SK-N-SH treated with all-trans-retinoic acid at 6 μM for 48 hours (cell line): ENCODE measurements around the gene ASB9.

Experiments used
- ATAC-seq: fragments of 200-7000 bp; cut with Tn5 transposase; 3 replicates; pipeline ENCODE4 v1.9.1; 2020; ENCODE audit warnings: mild to moderate bottlenecking, moderate library complexity
- ARNTL ChIP-seq: fragments of 450-650 bp; formaldehyde crosslinking; IDR thresholded peaks from 2 replicates; pipeline ENCODE4 v1.5.0; 2020; ENCODE audit warnings: low read depth, mild to moderate bottlenecking, moderate library complexity, borderline replicate concordance
- BACH2 ChIP-seq: fragments of 250-450 bp; sonication (Bioruptor Pico); IDR thresholded peaks from 2 replicates; pipeline ENCODE4 v1.9.0; 2021; ENCODE audit warnings: mild to moderate bottlenecking, borderline replicate concordance
- CSDC2 ChIP-seq: fragments of 250-450 bp; sonication (Bioruptor Pico); IDR thresholded peaks from 2 replicates; pipeline ENCODE4 v1.5.0; 2020; ENCODE audit warnings: mild to moderate bottlenecking, moderate library complexity
- ESRRG ChIP-seq: fragments of 250-450 bp; sonication (Bioruptor Pico); IDR thresholded peaks from 2 replicates; pipeline ENCODE4 v1.6.1; 2021; ENCODE audit warnings: mild to moderate bottlenecking
- GLIS3 ChIP-seq: fragments of 250-450 bp; sonication (Bioruptor Pico); IDR thresholded peaks from 2 replicates; pipeline ENCODE4 v1.5.0; 2020; ENCODE audit warnings: mild to moderate bottlenecking, moderate library complexity
- ISL1 ChIP-seq: fragments of 250-450 bp; sonication (Bioruptor Pico); IDR thresholded peaks from 2 replicates; pipeline ENCODE4 v2.1.2; 2022; ENCODE audit warnings: mild to moderate bottlenecking, moderate library complexity
- PPARA ChIP-seq: fragments of 250-450 bp; sonication (Bioruptor Pico); IDR thresholded peaks from 2 replicates; pipeline ENCODE4 v1.5.0; 2020; ENCODE audit warnings: mild to moderate bottlenecking, borderline replicate concordance
- RARB ChIP-seq: fragments of 250-450 bp; sonication (Bioruptor Pico); IDR thresholded peaks from 2 replicates; pipeline ENCODE4 v1.8.0; 2021; ENCODE audit warnings: mild to moderate bottlenecking, moderate library complexity
- SNAI2 ChIP-seq: fragments of 250-450 bp; sonication (Bioruptor Pico); IDR thresholded peaks from 2 replicates; pipeline ENCODE4 v1.5.0; 2020; ENCODE audit warnings: mild to moderate bottlenecking, moderate library complexity
- TCF4 ChIP-seq: fragments of 250-450 bp; sonication (Bioruptor Pico); IDR thresholded peaks from 2 replicates; pipeline ENCODE4 v1.8.0; 2021; ENCODE audit warnings: mild to moderate bottlenecking, moderate library complexity, borderline replicate concordance
- TOX ChIP-seq: fragments of 250-450 bp; sonication (Bioruptor Pico); IDR thresholded peaks from 2 replicates; pipeline ENCODE4 v1.8.0; 2021; ENCODE audit warnings: mild to moderate bottlenecking, moderate library complexity, borderline replicate concordance
- ZC3H10 ChIP-seq: fragments of 250-450 bp; sonication (Bioruptor Pico); IDR thresholded peaks from 2 replicates; pipeline ENCODE4 v1.5.1; 2021; ENCODE audit warnings: mild to moderate bottlenecking, moderate library complexity
- ZFP3 ChIP-seq: fragments of 250-450 bp; sonication (Bioruptor Pico); IDR thresholded peaks from 2 replicates; pipeline ENCODE4 v1.5.0; 2020; ENCODE audit warnings: mild to moderate bottlenecking, moderate library complexity
- ZFP30 ChIP-seq: fragments of 450-650 bp; formaldehyde crosslinking; IDR thresholded peaks from 2 replicates; pipeline ENCODE4 v1.5.0; 2022; ENCODE audit warnings: mild to moderate bottlenecking, moderate library complexity
- ZNF565 ChIP-seq: fragments of 450-650 bp; formaldehyde crosslinking; conservative IDR thresholded peaks from 2 replicates; pipeline ENCODE4 v1.5.0; 2020; ENCODE audit warnings: low read depth, mild to moderate bottlenecking, moderate library complexity
- ZNF70 ChIP-seq: fragments of 450-650 bp; formaldehyde crosslinking; IDR thresholded peaks from 2 replicates; pipeline ENCODE4 v1.5.0; 2020; ENCODE audit warnings: mild to moderate bottlenecking, moderate library complexity
- ZNF8 ChIP-seq: fragments of 450-650 bp; formaldehyde crosslinking; IDR thresholded peaks from 2 replicates; pipeline ENCODE4 v1.5.0; 2020; ENCODE audit warnings: mild to moderate bottlenecking, moderate library complexity
- TF ChIP-seq, protein P1 (sequence below): fragments of 250-450 bp; sonication (Bioruptor Pico); IDR thresholded peaks from 2 replicates; pipeline ENCODE4 v1.5.0; 2020; ENCODE audit warnings: mild to moderate bottlenecking, moderate library complexity
- TF ChIP-seq, protein P2 (sequence below): fragments of 250-450 bp; sonication (Bioruptor Pico); IDR thresholded peaks from 2 replicates; pipeline ENCODE4 v1.5.1; 2021; ENCODE audit warnings: mild to moderate bottlenecking, moderate library complexity
- TF ChIP-seq, protein P3 (sequence below): fragments of 250-450 bp; sonication (Bioruptor Pico); IDR thresholded peaks from 2 replicates; pipeline ENCODE4 v1.8.0; 2021; ENCODE audit warnings: low read depth, mild to moderate bottlenecking, moderate library complexity, borderline replicate concordance
- TF ChIP-seq, protein P4 (sequence below): fragments of 250-450 bp; sonication (Bioruptor Pico); IDR thresholded peaks from 2 replicates; pipeline ENCODE4 v1.8.0; 2020; ENCODE audit warnings: mild to moderate bottlenecking, moderate library complexity, borderline replicate concordance
- TF ChIP-seq, protein P5 (sequence below): fragments of 250-450 bp; sonication (Bioruptor Pico); IDR thresholded peaks from 2 replicates; pipeline ENCODE4 v1.5.1; 2020; ENCODE audit warnings: low read depth, mild to moderate bottlenecking, moderate library complexity

The ASB9 gene

DNA sequence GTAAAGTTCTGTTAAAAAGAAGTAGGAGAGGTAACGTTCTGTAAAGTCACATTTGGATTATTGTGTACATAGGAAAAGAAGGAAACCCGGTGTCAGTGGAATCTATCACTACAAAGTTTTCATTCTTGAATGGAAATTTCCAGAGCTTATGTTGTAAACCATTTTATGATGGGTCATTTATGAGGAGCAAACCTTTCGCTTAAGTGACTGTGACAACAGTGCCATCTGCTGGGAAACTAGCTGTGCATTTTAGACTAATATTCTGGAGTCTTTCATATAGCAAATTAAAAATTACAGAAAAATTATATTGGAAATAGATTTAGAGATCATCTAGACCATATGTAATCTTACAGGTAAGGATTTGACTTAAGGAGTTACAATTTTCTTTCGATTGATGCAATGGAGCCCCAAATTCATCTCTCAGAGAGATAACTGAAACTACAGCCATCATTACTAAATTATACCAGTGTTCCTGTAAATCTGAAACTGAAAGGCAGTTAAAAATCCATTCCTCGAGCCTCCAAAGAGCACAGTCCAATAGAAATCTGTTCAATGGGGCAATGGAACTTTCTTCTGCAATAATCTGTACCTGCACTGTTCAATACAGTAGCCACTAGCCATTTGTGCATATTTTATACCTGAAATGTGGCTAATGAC is 26.9 kb downstream of the ASB9 start (continued):
- TF ChIP-seq ZC3H10: no peak
- no peak for TF ChIP-seq SNAI2 (CRISPR knock-in tag)
- no peak for TF ChIP-seq ISL1
- no peak for TF ChIP-seq TOX (CRISPR knock-in tag)

DNA sequence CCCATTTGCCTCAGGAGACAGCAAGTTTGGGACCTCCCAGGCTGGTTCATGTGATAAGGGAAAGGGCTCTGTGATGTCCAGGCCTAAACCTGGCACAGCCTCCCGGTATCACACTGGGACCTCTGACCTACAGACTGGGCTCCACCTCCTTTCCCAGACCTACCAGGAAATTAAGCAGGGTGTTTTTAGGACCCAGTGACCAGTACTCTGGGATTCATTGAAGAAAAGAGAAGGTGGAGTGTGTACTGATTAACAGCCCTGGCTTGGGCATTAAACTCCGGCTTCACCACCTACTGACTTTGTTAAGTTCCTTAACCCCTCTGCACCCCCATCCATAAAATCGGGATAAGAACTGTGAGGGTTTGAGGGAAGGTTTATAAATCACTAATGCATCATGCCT is 28.6 kb downstream of the ASB9 start:
- ATAC-seq: no peak
- TF ChIP-seq ZNF70 (CRISPR knock-in tag) (no peak), ZFP3 (CRISPR knock-in tag) (no peak), SNAI2 (CRISPR knock-in tag) (no peak), BACH2 (CRISPR knock-in tag) (no peak), ESRRG (CRISPR knock-in tag) (no peak), ISL1 (no peak), ZFP30 (no peak), ZNF565 (CRISPR knock-in tag) (no peak), GLIS3 (no peak), CSDC2 (no peak), RARB (CRISPR knock-in tag) (no peak)
- TF ChIP-seq, protein P1, sequence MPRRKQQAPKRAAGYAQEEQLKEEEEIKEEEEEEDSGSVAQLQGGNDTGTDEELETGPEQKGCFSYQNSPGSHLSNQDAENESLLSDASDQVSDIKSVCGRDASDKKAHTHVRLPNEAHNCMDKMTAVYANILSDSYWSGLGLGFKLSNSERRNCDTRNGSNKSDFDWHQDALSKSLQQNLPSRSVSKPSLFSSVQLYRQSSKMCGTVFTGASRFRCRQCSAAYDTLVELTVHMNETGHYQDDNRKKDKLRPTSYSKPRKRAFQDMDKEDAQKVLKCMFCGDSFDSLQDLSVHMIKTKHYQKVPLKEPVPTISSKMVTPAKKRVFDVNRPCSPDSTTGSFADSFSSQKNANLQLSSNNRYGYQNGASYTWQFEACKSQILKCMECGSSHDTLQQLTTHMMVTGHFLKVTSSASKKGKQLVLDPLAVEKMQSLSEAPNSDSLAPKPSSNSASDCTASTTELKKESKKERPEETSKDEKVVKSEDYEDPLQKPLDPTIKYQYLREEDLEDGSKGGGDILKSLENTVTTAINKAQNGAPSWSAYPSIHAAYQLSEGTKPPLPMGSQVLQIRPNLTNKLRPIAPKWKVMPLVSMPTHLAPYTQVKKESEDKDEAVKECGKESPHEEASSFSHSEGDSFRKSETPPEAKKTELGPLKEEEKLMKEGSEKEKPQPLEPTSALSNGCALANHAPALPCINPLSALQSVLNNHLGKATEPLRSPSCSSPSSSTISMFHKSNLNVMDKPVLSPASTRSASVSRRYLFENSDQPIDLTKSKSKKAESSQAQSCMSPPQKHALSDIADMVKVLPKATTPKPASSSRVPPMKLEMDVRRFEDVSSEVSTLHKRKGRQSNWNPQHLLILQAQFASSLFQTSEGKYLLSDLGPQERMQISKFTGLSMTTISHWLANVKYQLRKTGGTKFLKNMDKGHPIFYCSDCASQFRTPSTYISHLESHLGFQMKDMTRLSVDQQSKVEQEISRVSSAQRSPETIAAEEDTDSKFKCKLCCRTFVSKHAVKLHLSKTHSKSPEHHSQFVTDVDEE: no peak
- TF ChIP-seq, protein P2, sequence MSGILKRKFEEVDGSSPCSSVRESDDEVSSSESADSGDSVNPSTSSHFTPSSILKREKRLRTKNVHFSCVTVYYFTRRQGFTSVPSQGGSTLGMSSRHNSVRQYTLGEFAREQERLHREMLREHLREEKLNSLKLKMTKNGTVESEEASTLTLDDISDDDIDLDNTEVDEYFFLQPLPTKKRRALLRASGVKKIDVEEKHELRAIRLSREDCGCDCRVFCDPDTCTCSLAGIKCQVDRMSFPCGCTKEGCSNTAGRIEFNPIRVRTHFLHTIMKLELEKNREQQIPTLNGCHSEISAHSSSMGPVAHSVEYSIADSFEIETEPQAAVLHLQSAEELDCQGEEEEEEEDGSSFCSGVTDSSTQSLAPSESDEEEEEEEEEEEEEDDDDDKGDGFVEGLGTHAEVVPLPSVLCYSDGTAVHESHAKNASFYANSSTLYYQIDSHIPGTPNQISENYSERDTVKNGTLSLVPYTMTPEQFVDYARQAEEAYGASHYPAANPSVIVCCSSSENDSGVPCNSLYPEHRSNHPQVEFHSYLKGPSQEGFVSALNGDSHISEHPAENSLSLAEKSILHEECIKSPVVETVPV (CRISPR knock-in tag): no peak
- TF ChIP-seq, protein P3, sequence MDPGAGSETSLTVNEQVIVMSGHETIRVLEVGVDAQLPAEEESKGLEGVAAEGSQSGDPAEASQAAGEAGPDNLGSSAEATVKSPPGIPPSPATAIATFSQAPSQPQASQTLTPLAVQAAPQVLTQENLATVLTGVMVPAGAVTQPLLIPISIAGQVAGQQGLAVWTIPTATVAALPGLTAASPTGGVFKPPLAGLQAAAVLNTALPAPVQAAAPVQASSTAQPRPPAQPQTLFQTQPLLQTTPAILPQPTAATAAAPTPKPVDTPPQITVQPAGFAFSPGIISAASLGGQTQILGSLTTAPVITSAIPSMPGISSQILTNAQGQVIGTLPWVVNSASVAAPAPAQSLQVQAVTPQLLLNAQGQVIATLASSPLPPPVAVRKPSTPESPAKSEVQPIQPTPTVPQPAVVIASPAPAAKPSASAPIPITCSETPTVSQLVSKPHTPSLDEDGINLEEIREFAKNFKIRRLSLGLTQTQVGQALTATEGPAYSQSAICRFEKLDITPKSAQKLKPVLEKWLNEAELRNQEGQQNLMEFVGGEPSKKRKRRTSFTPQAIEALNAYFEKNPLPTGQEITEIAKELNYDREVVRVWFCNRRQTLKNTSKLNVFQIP (CRISPR knock-in tag): no peak
- TF ChIP-seq, protein P4, sequence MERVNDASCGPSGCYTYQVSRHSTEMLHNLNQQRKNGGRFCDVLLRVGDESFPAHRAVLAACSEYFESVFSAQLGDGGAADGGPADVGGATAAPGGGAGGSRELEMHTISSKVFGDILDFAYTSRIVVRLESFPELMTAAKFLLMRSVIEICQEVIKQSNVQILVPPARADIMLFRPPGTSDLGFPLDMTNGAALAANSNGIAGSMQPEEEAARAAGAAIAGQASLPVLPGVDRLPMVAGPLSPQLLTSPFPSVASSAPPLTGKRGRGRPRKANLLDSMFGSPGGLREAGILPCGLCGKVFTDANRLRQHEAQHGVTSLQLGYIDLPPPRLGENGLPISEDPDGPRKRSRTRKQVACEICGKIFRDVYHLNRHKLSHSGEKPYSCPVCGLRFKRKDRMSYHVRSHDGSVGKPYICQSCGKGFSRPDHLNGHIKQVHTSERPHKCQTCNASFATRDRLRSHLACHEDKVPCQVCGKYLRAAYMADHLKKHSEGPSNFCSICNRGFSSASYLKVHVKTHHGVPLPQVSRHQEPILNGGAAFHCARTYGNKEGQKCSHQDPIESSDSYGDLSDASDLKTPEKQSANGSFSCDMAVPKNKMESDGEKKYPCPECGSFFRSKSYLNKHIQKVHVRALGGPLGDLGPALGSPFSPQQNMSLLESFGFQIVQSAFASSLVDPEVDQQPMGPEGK (CRISPR knock-in tag): no peak
- TF ChIP-seq, protein P5, sequence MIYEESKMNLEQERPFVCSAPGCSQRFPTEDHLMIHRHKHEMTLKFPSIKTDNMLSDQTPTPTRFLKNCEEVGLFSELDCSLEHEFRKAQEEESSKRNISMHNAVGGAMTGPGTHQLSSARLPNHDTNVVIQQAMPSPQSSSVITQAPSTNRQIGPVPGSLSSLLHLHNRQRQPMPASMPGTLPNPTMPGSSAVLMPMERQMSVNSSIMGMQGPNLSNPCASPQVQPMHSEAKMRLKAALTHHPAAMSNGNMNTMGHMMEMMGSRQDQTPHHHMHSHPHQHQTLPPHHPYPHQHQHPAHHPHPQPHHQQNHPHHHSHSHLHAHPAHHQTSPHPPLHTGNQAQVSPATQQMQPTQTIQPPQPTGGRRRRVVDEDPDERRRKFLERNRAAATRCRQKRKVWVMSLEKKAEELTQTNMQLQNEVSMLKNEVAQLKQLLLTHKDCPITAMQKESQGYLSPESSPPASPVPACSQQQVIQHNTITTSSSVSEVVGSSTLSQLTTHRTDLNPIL (CRISPR knock-in tag): no peak

DNA sequence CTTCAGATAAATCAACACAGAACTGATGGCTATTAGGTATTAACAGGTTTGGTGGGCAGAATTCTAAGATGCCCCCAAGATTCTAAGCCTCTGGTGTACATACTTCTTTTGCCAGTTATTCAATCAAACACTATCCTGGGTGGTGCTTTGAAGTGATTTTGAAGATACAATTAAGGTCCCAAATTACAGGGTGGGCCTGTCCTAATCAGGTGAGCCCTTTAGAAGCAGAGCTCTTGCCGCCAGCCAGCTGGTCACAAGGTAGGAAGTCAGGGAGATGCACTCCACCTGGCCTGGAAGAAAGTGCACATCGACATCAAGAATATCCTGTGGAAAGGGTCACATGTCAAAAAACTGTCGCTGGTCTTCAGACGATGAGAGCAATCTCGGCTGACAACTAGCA is 29.5 kb downstream of the ASB9 start:
- ATAC-seq: no peak
- TF ChIP-seq PPARA (CRISPR knock-in tag) (no peak), CSDC2 (no peak), ARNTL (CRISPR knock-in tag) (no peak), ZNF70 (CRISPR knock-in tag) (no peak), ZNF8 (CRISPR knock-in tag) (no peak), ZFP30 (no peak), SNAI2 (CRISPR knock-in tag) (no peak), RARB (CRISPR knock-in tag) (no peak), ZNF565 (CRISPR knock-in tag) (no peak), TCF4 (CRISPR knock-in tag) (no peak)
- TF ChIP-seq, protein P5 (CRISPR knock-in tag): no peak
- TF ChIP-seq, protein P2 (CRISPR knock-in tag): no peak
- TF ChIP-seq, protein P4 (CRISPR knock-in tag): no peak
